HG03378 (cell line): ENCODE results near the gene RTN4RL2.

Experiments used
- ATAC-seq: cut with Tn5 transposase; IDR thresholded peaks from one replicate; pipeline ENCODE4 v1.9.1; 2021; ENCODE audit warnings: mild to moderate bottlenecking, moderate library complexity; ENCODE audit not compliant: unreplicated experiment

Gene RTN4RL2

GRCh38 chr11:57516061-57516443, 55.7 kb downstream of the RTN4RL2 start:
- no peak for ATAC-seq

GRCh38 chr11:57521116-57521515, 60.8 kb downstream of the RTN4RL2 start:
- no peak for ATAC-seq

GRCh38 chr11:57523419-57523818, 63.1 kb downstream of the RTN4RL2 start:
- no peak for ATAC-seq
